Left renal pelvis (tissue), 4 donors: Measurements from ENCODE around the gene PRPF4. TPM values are rescaled to one million over a fixed set of nuclear protein-coding genes. Genes with fewer than 3 reads are reported as not detected.
"Not testable (repeated sequence)": the region's sequence is repeated elsewhere in the genome, so short reads cannot be mapped to it uniquely, and the experiment has no call there.

Experiments used
- DNase-seq, 4 donors: peaks; one replicate each; pipeline ENCODE4 v3.0.0-alpha.2; 2013; ENCODE audit warnings: low read depth in 4 of 4, low spot score in 3 of 4
- polyA plus RNA-seq, 4 donors: library from polyadenylated mRNA; unstranded; fragments of 120-200 nt; gene quantifications; one replicate each; pipeline ENCODE4 v1.2.1, GENCODE V29; 2013; ENCODE audit not compliant: insufficient read length in 4 of 4

Gene PRPF4
- polyA plus RNA-seq, 4 donors = 26.9 to 43.0 (median 35.3) TPM

GRCh38 chr9:113266174-113266573, 9.3 kb upstream of the PRPF4 start:
- DNase-seq = no peak

GRCh38 chr9:113267911-113268566, 7.4 kb upstream of the PRPF4 start:
- DNase-seq = no peak

- DNase-seq = no peak
Measured at GRCh38 chr9:113269355-113269754, 6.1 kb upstream of the PRPF4 start.

GRCh38 chr9:113269871-113270270, 5.6 kb upstream of the PRPF4 start:
- DNase-seq = no peak

- DNase-seq = peak; percentile 14 to 61 (median 40)
Measured at GRCh38 chr9:113274474-113275156, 843 bp upstream of the PRPF4 start.

GRCh38 chr9:113278840-113279239, 3.4 kb downstream of the PRPF4 start:
- no peak for DNase-seq

- no peak for DNase-seq
Measured at GRCh38 chr9:113281356-113281755, 5.9 kb downstream of the PRPF4 start.

GRCh38 chr9:113289091-113289490, 13.6 kb downstream of the PRPF4 start:
- DNase-seq = no peak

- DNase-seq = no peak
Measured at GRCh38 chr9:113290052-113290607, 14.7 kb downstream of the PRPF4 start.

GRCh38 chr9:113293285-113293878, 17.9 kb downstream of the PRPF4 start:
- DNase-seq = no peak

GRCh38 chr9:113296247-113296646, 20.8 kb downstream of the PRPF4 start:
- DNase-seq = not testable (repeated sequence)

GRCh38 chr9:113296796-113297558, 21.5 kb downstream of the PRPF4 start:
- no peak for DNase-seq

GRCh38 chr9:113298311-113298710, 22.9 kb downstream of the PRPF4 start:
- DNase-seq = no peak

- DNase-seq = no peak
Measured at GRCh38 chr9:113298924-113299770, 23.7 kb downstream of the PRPF4 start.

- peak in 1 of 4 donors; percentile 44 for DNase-seq
Measured at GRCh38 chr9:113299800-113300292, 24.4 kb downstream of the PRPF4 start.

- no peak for DNase-seq
Measured at GRCh38 chr9:113301548-113301947, 26.1 kb downstream of the PRPF4 start.

GRCh38 chr9:113302792-113303418, 27.4 kb downstream of the PRPF4 start, which contains the start of gene RNF183:
RNF183 (minus strand) TSS chr9:113303376; CDS start chr9:113298184, 5,192 bp downstream.
- no peak for DNase-seq

GRCh38 chr9:113306566-113306965, 31.1 kb downstream of the PRPF4 start:
- no peak for DNase-seq

GRCh38 chr9:113307396-113307975, 32.0 kb downstream of the PRPF4 start:
- DNase-seq = no peak
